ENCODE results near the gene ADNP2.

Gene ADNP2

DNA sequence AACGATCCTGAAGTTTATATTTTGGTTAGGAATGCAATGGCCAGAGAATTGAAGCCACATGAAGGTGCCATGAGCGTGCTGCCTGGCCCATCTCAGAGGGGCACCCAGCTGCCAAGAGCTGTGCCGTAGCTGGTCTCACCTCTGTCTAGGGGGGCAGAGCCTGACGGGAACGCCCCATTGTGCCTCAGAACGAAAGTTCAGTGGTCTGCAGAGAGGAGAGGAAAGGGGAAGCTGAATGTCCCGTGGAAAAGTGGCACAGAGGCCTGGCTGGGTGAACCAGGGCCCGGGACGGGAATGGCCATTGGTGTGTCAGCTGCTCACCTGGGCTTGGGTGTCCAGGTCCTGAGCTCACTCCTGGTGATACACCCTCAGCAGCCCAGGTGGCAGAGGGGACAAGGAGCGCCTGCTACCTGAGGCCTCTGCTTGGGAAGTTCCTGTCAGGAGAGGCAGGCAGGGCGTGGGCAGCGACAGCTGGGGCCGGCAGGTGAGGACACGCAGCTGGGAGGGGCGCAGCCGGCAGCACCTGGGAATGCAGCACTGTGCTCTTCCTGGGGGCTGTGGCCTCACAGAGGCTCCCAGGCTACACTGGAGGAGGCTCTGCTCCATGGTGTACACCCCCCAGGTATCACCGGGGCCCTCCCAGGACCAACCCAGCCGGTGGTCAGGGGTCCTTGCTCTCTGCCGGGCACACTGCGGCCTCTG lies 70.9 kb downstream of the ADNP2 start:
- H3K36me3 ChIP-seq (ENCODE audit: insufficient read depth, low read length): no peaks in the 10 kb centered on the region
- no peaks in the 10 kb centered on the region for H3K79me2 ChIP-seq (ENCODE audit: control insufficient read depth, insufficient read depth, low read length, unreplicated experiment)
- H3K4me3 ChIP-seq (ENCODE audit: low read depth, low read length): no peak overlapping the region
- peaks cover 19% of the 10 kb centered on the region for H3K27me3 ChIP-seq (ENCODE audit: insufficient read depth, low read length)
- no peak overlapping the region for H2AFZ ChIP-seq (ENCODE audit: low read length, unreplicated experiment)
- H3K27ac ChIP-seq (ENCODE audit: low read depth, low read length): no peak overlapping the region
- H3K4me1 ChIP-seq (ENCODE audit: control insufficient read depth, insufficient read depth, low read length, unreplicated experiment): no peaks in the 10 kb centered on the region

- peaks cover 9% of the 10 kb centered on the region for H3K27me3 ChIP-seq (ENCODE audit: insufficient read depth, low read length)
- H3K4me1 ChIP-seq (ENCODE audit: control insufficient read depth, insufficient read depth, low read length, unreplicated experiment): no peaks in the 10 kb centered on the region
- H2AFZ ChIP-seq (ENCODE audit: low read length, unreplicated experiment): no peak overlapping the region
- H3K27ac ChIP-seq (ENCODE audit: low read depth, low read length): no peak overlapping the region
- H3K36me3 ChIP-seq (ENCODE audit: insufficient read depth, low read length): no peaks in the 10 kb centered on the region
- H3K79me2 ChIP-seq (ENCODE audit: control insufficient read depth, insufficient read depth, low read length, unreplicated experiment): no peaks in the 10 kb centered on the region
- no peak overlapping the region for H3K4me3 ChIP-seq (ENCODE audit: low read depth, low read length)
Measured at GRCh38 chr18:80180778-80181564, 71.9 kb downstream of the ADNP2 start.

DNA sequence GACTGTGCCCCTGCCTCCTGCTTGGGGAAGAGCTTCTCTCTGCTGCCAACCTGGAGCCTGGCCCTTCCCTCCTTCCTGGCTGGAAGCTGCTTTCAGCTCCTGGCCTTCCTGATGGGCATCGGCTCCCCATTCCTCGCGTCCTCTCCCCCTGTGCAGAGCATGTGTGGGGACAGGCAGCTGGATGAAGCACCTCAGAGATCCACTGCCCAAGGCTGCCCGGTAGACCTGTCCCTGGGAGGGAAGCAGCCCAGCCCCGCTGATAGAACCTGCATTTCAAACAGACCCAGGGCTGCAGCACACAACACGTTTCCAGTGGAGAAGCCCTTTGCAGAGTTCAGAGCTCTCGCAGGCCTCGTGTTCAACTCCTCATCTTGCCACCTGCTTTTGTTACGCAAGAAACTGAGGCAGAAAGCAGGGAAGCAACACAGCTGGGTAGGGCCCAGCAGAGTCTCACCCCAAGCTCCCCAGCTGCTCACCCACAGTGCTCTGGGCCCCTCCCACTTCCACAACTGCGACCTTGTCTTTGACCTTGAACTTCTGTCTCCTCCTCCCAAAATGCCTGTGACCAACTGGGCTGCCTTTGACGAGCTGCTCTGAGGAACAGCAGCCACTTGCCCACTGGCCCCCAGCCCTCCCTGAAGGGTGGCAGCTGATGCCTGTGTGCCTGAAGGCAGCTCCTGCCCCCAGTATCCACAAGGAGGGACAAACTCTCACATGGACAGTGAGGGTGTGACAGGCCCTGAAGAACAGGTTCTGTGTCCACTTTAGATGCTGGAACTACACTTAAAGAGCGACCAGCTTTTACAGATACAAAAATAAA lies 72.8 kb downstream of the ADNP2 start:
- Histone ChIP-seq H3K27me3 (ENCODE audit: insufficient read depth, low read length) (0 out of 2 replicates have a peak, but pooled peaks cover 1% of the 10 kb centered on the region), H3K27ac (ENCODE audit: low read depth, low read length) (no peak overlapping the region), H2AFZ (ENCODE audit: low read length, unreplicated experiment) (no peak overlapping the region), H3K4me3 (ENCODE audit: low read depth, low read length) (no peak overlapping the region), H3K4me1 (ENCODE audit: control insufficient read depth, insufficient read depth, low read length, unreplicated experiment) (no peaks in the 10 kb centered on the region), H3K79me2 (ENCODE audit: control insufficient read depth, insufficient read depth, low read length, unreplicated experiment) (no peaks in the 10 kb centered on the region), H3K36me3 (ENCODE audit: insufficient read depth, low read length) (no peaks in the 10 kb centered on the region)

GRCh38 chr18:80182855-80183254 lies 73.8 kb downstream of the ADNP2 start:
- no peaks in the 10 kb centered on the region for H3K27me3 ChIP-seq (ENCODE audit: insufficient read depth, low read length)
- H3K36me3 ChIP-seq (ENCODE audit: insufficient read depth, low read length): no peaks in the 10 kb centered on the region
- H3K27ac ChIP-seq (ENCODE audit: low read depth, low read length): no peak overlapping the region
- H2AFZ ChIP-seq (ENCODE audit: low read length, unreplicated experiment): no peak overlapping the region
- no peak overlapping the region for H3K4me3 ChIP-seq (ENCODE audit: low read depth, low read length)
- H3K79me2 ChIP-seq (ENCODE audit: control insufficient read depth, insufficient read depth, low read length, unreplicated experiment): no peaks in the 10 kb centered on the region
- H3K4me1 ChIP-seq (ENCODE audit: control insufficient read depth, insufficient read depth, low read length, unreplicated experiment): no peaks in the 10 kb centered on the region

GRCh38 chr18:80183273-80184050 lies 74.4 kb downstream of the ADNP2 start:
- Histone ChIP-seq H3K4me1 (ENCODE audit: control insufficient read depth, insufficient read depth, low read length, unreplicated experiment) (no peaks in the 10 kb centered on the region), H3K27me3 (ENCODE audit: insufficient read depth, low read length) (no peaks in the 10 kb centered on the region), H3K36me3 (ENCODE audit: insufficient read depth, low read length) (no peaks in the 10 kb centered on the region), H3K4me3 (ENCODE audit: low read depth, low read length) (no peak overlapping the region), H2AFZ (ENCODE audit: low read length, unreplicated experiment) (no peak overlapping the region), H3K79me2 (ENCODE audit: control insufficient read depth, insufficient read depth, low read length, unreplicated experiment) (no peaks in the 10 kb centered on the region), H3K27ac (ENCODE audit: low read depth, low read length) (no peak overlapping the region)

DNA sequence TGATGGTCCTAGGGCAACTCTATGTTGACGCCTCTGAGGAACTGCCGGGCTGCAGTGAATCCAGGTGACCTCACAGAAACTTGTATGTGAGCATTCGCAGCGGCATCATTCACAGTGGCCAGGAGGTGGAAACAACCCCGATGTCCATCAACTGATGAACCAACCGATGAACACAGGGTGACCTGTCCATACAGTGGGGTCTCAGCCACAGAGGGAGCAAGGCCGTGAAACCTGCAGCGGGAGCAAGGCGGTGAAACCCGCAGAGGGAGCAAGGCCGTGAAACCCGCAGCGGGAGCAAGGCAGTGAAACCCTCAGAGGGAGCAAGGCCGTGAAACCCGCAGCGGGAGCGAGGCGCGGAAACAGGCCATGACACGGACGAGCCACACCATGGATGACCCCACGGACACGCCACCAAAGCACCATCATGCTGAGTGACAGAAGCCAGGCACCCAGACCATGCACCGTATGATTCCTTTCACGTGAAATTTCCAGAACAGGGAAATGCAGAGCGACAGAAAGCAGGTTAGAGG lies 75.2 kb downstream of the ADNP2 start:
- no peaks in the 10 kb centered on the region for H3K36me3 ChIP-seq (ENCODE audit: insufficient read depth, low read length)
- no peak overlapping the region for H3K27ac ChIP-seq (ENCODE audit: low read depth, low read length)
- H3K27me3 ChIP-seq (ENCODE audit: insufficient read depth, low read length): no peaks in the 10 kb centered on the region
- no peaks in the 10 kb centered on the region for H3K79me2 ChIP-seq (ENCODE audit: control insufficient read depth, insufficient read depth, low read length, unreplicated experiment)
- no peaks in the 10 kb centered on the region for H3K4me1 ChIP-seq (ENCODE audit: control insufficient read depth, insufficient read depth, low read length, unreplicated experiment)
- no peak overlapping the region for H2AFZ ChIP-seq (ENCODE audit: low read length, unreplicated experiment)
- no peak overlapping the region for H3K4me3 ChIP-seq (ENCODE audit: low read depth, low read length)

DNA sequence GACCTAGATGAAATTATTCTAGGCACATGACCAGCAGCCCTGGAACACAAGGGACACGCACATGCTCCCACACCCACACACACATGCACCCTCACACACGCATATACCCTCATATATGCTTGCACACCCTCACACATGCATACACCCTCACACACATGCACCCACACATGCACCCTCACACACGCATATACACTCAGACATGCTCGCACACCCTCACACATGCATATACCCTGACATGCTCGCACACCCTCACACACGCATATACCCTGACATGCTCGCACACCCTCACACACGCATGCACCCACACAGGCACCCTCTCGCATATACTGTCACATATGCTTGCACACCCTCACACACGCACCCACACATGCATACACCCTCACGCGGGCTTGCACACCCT lies 76.5 kb downstream of the ADNP2 start:
- Histone ChIP-seq H3K4me3 (ENCODE audit: low read depth, low read length) (no peak overlapping the region), H3K27me3 (ENCODE audit: insufficient read depth, low read length) (no peaks in the 10 kb centered on the region), H3K36me3 (ENCODE audit: insufficient read depth, low read length) (no peaks in the 10 kb centered on the region), H3K27ac (ENCODE audit: low read depth, low read length) (no peak overlapping the region), H2AFZ (ENCODE audit: low read length, unreplicated experiment) (no peak overlapping the region), H3K79me2 (ENCODE audit: control insufficient read depth, insufficient read depth, low read length, unreplicated experiment) (no peaks in the 10 kb centered on the region), H3K4me1 (ENCODE audit: control insufficient read depth, insufficient read depth, low read length, unreplicated experiment) (no peaks in the 10 kb centered on the region)

DNA sequence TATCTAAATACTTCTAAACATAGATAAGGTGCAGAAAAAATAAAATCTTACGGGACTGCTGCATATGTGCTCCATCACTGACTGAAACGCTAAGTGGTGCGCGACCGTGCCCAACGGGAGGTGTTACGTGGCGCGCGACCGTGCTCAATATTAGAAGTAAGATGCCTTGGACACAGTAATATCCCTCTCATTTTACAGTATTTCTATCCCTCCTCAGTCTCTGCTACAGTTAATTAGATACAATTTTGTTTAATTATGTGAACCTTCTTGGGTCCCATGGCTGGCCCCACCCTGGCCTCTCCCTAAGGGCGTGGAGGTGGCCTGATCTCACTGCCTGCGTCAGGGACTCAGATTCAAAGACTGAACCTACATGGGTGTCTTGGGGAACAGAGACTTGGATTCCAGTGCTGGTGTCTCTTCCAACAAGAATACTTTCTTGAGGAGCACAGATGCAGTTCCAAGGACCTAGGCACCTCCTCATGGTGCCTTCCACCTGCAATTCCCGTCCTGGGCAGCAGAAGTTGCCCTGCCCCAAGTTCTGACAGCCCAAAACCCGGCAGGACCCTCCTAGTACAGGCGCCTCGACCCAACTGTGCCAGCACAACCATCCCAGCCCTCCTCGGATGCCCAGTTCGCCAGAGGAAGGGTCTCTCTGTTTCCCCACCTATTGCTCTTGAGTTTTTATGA lies 79.0 kb downstream of the ADNP2 start:
- Histone ChIP-seq H2AFZ (ENCODE audit: low read length, unreplicated experiment) (no peak overlapping the region), H3K36me3 (ENCODE audit: insufficient read depth, low read length) (no peaks in the 10 kb centered on the region), H3K4me1 (ENCODE audit: control insufficient read depth, insufficient read depth, low read length, unreplicated experiment) (no peaks in the 10 kb centered on the region), H3K79me2 (ENCODE audit: control insufficient read depth, insufficient read depth, low read length, unreplicated experiment) (no peaks in the 10 kb centered on the region), H3K27me3 (ENCODE audit: insufficient read depth, low read length) (0 out of 2 replicates have a peak, but pooled peaks cover 14% of the 10 kb centered on the region), H3K4me3 (ENCODE audit: low read depth, low read length) (no peak overlapping the region), H3K27ac (ENCODE audit: low read depth, low read length) (no peak overlapping the region)

DNA sequence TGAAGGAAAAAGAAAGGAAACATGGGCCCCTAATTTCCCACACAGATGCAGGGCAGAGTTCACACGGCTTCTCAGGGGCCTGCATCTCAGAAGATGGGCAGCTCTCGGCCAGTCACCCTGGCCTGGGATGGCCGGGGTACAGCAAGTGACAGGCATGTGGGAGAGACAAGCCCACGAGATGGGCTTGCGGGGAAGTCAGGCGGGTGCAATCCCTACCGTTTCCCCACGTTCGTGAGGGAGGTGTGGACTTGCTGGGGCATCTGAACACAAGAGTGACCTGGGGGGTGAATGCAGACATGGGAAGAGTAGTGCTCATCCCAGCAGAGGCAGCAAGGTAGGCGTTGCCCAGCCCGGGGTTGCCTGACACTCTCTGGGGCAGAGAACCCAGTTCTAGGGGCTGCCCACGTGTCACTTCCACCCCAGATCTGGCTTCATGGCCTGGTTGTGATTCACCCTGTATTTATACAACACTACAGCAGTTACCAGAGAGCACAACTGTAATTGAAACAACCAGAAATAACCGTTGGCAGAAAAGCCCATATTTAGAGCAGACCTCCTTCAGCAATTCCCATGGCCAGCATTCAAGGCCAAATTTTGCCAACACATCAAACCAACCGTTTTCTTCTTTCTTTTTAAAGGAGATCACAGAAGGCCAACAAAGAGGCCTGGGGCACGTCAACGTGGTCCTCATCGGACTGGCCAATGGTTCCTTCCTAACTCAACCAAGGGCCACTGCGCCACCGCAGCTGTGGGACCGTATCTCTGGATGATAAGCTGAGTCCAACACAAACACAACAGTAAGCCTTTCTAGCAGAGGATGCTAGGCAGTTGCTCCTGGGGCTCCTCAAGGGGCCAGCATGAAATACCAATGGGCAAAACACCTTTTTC lies 79.8 kb downstream of the ADNP2 start:
- Histone ChIP-seq H3K27ac (ENCODE audit: low read depth, low read length) (no peak overlapping the region), H3K79me2 (ENCODE audit: control insufficient read depth, insufficient read depth, low read length, unreplicated experiment) (no peaks in the 10 kb centered on the region), H3K36me3 (ENCODE audit: insufficient read depth, low read length) (no peaks in the 10 kb centered on the region), H3K4me3 (ENCODE audit: low read depth, low read length) (no peak overlapping the region), H3K27me3 (ENCODE audit: insufficient read depth, low read length) (0 out of 2 replicates have a peak, but pooled peaks cover 14% of the 10 kb centered on the region), H2AFZ (ENCODE audit: low read length, unreplicated experiment) (no peak overlapping the region), H3K4me1 (ENCODE audit: control insufficient read depth, insufficient read depth, low read length, unreplicated experiment) (no peaks in the 10 kb centered on the region)
